COLO668 (cell line): ENCODE results near the gene DPP4.

Source experiments
- DNase-seq: peaks from one replicate; lab custom pipeline; 2025; ENCODE audit not compliant: unreplicated experiment; lab: John Stamatoyannopoulos, UW

The DPP4 gene

GRCh38 chr2:162086904-162087303, 12.9 kb upstream of the DPP4 start:
- no peak for DNase-seq

GRCh38 chr2:162085090-162085891, 11.3 kb upstream of the DPP4 start:
- DNase-seq: no peak

DNA sequence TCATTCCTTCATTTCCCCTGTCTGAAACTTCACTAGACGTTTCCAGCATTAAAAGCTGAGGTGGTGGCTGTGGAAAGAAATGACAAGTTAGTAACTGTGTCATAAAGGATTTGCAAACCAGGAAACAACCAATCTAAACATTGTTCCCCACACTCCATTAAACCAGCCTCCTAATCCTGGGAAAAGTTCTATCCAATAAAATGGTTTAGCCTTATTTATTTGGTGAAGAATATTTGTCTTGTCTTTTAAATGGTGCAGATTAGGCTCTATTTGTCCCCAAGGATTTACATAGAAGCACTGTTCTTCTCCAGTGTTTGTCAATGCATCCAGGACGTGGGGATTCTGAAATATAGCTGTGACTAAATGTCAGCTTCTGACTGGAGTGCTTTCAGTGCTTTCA, 10.5 kb upstream of the DPP4 start:
- no peak for DNase-seq

GRCh38 chr2:162082681-162083080, 8.7 kb upstream of the DPP4 start:
- DNase-seq: no peak

- DNase-seq: no peak
Observed at GRCh38 chr2:162082036-162082435, 8.0 kb upstream of the DPP4 start.

- no peak for DNase-seq
Observed at GRCh38 chr2:162079514-162079913, 5.5 kb upstream of the DPP4 start.

DNA sequence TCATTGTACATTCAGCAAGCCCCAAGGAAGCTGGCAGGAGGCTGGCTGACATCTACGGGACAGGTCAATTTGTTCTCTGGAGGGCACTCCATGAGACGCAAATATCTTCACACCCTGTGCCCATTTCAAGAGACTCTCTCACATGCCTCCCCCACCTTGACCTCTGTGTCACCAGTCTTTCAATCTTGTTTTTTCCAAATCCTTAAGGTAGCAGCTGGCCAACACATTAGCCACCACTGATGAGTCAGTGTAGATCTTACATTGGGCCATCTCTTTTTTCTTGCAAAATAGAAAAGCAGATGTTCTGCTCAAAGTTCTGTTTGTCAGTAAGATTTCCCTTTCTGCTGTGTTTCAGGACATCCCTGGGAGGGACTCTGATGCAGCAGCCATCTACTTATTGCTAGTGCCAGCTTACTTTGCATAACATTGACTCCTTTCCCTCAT, 1.7 kb upstream of the DPP4 start:
- DNase-seq: no peak

- DNase-seq: no peak
Observed at GRCh38 chr2:162074928-162075688, 1.1 kb upstream of the DPP4 start.

- DNase-seq: no peak
Observed at GRCh38 chr2:162074632-162074895, 549 bp upstream of the DPP4 start.

- peak; percentile 44 for DNase-seq
Observed at GRCh38 chr2:162072976-162073887, 783 bp downstream of the DPP4 start.

GRCh38 chr2:162072181-162072702, 1.8 kb downstream of the DPP4 start:
- no peak for DNase-seq

GRCh38 chr2:162071001-162071400, 3.0 kb downstream of the DPP4 start:
- no peak for DNase-seq

GRCh38 chr2:162070228-162070936, 3.6 kb downstream of the DPP4 start:
- DNase-seq: no peak

DNA sequence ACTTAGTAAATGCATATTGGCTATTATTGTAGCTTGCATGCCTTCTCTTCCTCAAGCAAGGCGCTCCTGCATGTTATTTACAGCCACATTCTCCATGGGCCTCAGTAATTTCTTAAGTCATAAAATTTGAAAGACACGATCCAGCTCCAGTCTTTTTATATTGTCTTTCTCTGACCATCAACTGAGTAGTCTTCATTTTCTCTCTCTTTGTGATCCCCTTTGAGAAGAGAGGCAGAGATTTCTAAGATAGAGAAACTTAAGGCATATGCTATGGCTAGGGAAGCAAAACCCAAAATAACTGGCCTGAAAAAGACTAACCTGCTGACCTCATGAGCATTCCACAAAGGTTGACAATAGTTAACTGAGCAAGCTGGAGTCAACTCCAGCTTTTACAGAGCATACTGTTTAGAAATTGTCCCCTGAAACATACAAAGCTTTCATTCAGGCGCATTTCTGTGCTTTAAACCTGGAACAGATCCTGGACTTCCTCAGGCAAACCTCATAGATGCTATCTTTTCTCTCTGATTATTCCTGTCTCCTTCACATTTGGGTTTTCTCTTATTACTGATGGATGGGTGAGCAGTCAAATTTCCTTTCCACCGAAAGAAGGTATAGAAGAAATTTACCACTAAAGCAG, 4.6 kb downstream of the DPP4 start:
- DNase-seq: no peak

DNA sequence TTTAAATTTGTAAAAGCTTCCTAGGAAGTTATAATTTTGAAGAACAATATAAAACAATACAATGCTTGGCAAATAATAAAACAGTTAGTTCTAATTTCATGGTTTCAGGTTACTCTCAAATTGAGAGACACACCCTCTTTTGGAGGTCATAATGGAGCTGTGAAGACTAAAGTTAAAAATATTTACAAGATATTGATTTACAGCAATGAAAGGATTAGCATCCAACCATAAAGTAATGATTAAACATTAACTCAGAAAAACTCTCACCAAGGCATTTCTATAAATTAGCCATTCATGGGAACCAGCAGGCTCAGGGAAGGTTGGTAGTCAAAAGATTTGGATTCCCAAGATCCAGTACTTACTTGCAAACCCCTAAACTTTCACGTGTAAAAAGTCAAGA, 6.4 kb downstream of the DPP4 start:
- DNase-seq: no peak

GRCh38 chr2:162065767-162066166, 8.2 kb downstream of the DPP4 start:
- DNase-seq: peak; percentile 14

DNA sequence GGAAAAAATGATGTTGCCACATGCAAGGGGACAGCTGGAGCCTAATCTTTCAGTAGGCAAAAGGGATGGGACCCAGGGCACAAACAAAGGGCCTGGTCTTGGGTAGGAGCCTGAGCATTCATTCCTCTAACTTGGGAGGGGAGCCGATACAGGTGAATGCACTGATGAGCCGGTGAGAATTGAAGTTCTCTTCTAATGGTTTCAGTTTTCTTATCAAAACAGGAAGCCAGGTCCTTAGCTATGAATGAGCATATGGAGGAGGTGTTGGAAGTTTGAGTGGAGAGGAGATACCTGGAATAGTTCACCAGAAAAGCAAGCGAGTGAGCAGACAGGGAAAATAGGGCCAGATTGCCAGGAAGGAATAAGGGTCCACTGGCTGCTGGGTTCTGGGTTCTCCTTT, 10.1 kb downstream of the DPP4 start:
- DNase-seq: no peak

DNA sequence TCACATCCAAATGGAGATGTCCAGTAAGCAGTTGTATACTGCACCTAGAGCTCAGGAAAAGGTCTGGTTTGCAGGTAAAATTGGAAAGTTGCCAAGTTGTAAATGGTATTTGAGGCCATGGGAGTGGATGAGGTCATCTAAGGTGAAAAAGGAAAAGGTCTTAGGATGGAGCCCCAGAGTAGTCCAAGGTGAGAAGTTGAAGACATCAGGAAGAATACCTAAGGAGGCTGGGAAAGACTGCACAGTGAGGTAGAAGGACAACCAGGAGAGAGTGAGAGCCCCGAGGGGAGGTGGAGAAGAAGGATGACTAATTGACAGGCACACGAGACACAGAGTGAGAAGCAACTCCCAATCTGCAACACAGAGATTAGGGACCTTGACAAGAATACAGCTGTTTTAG, 10.7 kb downstream of the DPP4 start:
- DNase-seq: no peak

DNA sequence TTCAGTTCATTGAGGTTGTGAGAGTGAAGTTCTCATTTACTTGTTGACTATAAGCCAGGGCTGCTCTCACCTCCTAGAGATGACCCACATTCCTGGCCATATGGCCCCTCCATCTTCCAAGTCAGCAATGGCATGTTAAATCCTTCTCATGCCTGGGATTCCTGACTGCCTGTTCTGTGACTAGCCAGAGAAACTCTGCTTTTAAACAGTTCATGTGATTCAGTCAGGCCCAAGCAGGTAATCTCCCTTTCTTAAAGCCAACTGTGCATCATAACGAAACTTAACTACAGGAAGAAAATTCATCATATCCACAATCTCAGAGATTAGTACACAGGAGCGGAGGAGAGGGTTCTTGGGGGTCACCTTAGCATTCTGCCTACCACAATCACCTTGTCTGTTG, 11.5 kb downstream of the DPP4 start:
- no peak for DNase-seq

GRCh38 chr2:162061021-162061420, 13.0 kb downstream of the DPP4 start:
- DNase-seq: no peak
